NCI-H2227 treated with DMSO at 0.1 percent for 48 hours (cell line): ENCODE data around the gene MYB.

Source experiments
- DNase-seq: peaks from one replicate; lab custom pipeline; 2025; lab: John Stamatoyannopoulos, UW

MYB gene

GRCh38 chr6:135189344-135189743 is 8.2 kb downstream of the MYB start:
- no peak for DNase-seq

GRCh38 chr6:135191508-135192255 is 10.6 kb downstream of the MYB start:
- no peak for DNase-seq

GRCh38 chr6:135192256-135193174 is 11.4 kb downstream of the MYB start:
- DNase-seq, result no peak

GRCh38 chr6:135193221-135193620 is 12.1 kb downstream of the MYB start:
- no peak for DNase-seq

- no peak for DNase-seq
These were observed 13.9 kb downstream of the MYB start for GRCh38 chr6:135195041-135195440.

GRCh38 chr6:135195522-135195921 is 14.4 kb downstream of the MYB start:
- no peak for DNase-seq

GRCh38 chr6:135196739-135197510 is 15.8 kb downstream of the MYB start:
- DNase-seq, result no peak

GRCh38 chr6:135202836-135203235 is 21.7 kb downstream of the MYB start:
- no peak for DNase-seq

GRCh38 chr6:135204951-135205350 is 23.8 kb downstream of the MYB start:
- DNase-seq, result no peak

GRCh38 chr6:135209803-135210202 is 28.7 kb downstream of the MYB start:
- no peak for DNase-seq

GRCh38 chr6:135210632-135211305 is 29.7 kb downstream of the MYB start:
- no peak for DNase-seq

- DNase-seq, result no peak
These were observed 30.2 kb downstream of the MYB start for GRCh38 chr6:135211306-135211702.

- no peak for DNase-seq
These were observed 31.1 kb downstream of the MYB start for GRCh38 chr6:135212020-135212806.

- no peak for DNase-seq
These were observed 31.8 kb downstream of the MYB start for GRCh38 chr6:135212935-135213334.

- no peak for DNase-seq
These were observed 32.5 kb downstream of the MYB start for GRCh38 chr6:135213616-135214015.

- DNase-seq, result no peak
These were observed 34.1 kb downstream of the MYB start for GRCh38 chr6:135215160-135215559.

GRCh38 chr6:135215563-135215962 is 34.5 kb downstream of the MYB start:
- DNase-seq, result no peak

GRCh38 chr6:135217663-135218062 is 36.6 kb downstream of the MYB start:
- no peak for DNase-seq

- no peak for DNase-seq
These were observed 38.2 kb downstream of the MYB start for GRCh38 chr6:135219346-135219745.

- DNase-seq, result no peak
These were observed 39.9 kb downstream of the MYB start for GRCh38 chr6:135221042-135221441.

GRCh38 chr6:135221505-135221904 is 40.4 kb downstream of the MYB start:
- no peak for DNase-seq
